Eye (tissue), 1 donor: ENCODE measurements around the gene STXBP4.

Source experiments
- DNase-seq: peaks from one replicate; pipeline ENCODE4 v3.0.0-alpha.2; 2015

The STXBP4 gene

GRCh38 chr17:55124730-55125360 lies 156.3 kb downstream of the STXBP4 start:
- no peak for DNase-seq

- no peak for DNase-seq
These were observed 165.0 kb downstream of the STXBP4 start for GRCh38 chr17:55133583-55133982.

- DNase-seq, result no peak
These were observed 166.1 kb downstream of the STXBP4 start for GRCh38 chr17:55134486-55135157.

- no peak for DNase-seq
These were observed 172.2 kb downstream of the STXBP4 start for GRCh38 chr17:55140809-55141208.

- DNase-seq, result no peak
These were observed 176.0 kb downstream of the STXBP4 start for GRCh38 chr17:55144518-55144917.

- DNase-seq, result no peak
These were observed 180.9 kb downstream of the STXBP4 start for GRCh38 chr17:55149485-55149884.

GRCh38 chr17:55152236-55152635 lies 183.7 kb downstream of the STXBP4 start:
- DNase-seq, result no peak

- DNase-seq, result no peak
These were observed 185.5 kb downstream of the STXBP4 start for GRCh38 chr17:55154101-55154500.

- DNase-seq, result peak; percentile 41
These were observed 187.4 kb downstream of the STXBP4 start for GRCh38 chr17:55155856-55156560.

GRCh38 chr17:55157165-55157564 lies 188.6 kb downstream of the STXBP4 start:
- DNase-seq, result peak; percentile 40

- DNase-seq, result no peak
These were observed 189.9 kb downstream of the STXBP4 start for GRCh38 chr17:55158439-55158838.

- no peak for DNase-seq
These were observed 190.7 kb downstream of the STXBP4 start for GRCh38 chr17:55159251-55159650.

- no peak for DNase-seq
These were observed 191.9 kb downstream of the STXBP4 start for GRCh38 chr17:55160501-55160900.

- DNase-seq, result peak; percentile 16
These were observed 193.5 kb downstream of the STXBP4 start for GRCh38 chr17:55161935-55162555.

GRCh38 chr17:55162556-55162946 lies 194.0 kb downstream of the STXBP4 start:
- DNase-seq, result no peak

- DNase-seq, result no peak
These were observed 194.8 kb downstream of the STXBP4 start for GRCh38 chr17:55163408-55163807.

- DNase-seq, result no peak
These were observed 197.9 kb downstream of the STXBP4 start for GRCh38 chr17:55166506-55166905.

GRCh38 chr17:55167024-55167725 lies 198.6 kb downstream of the STXBP4 start:
- DNase-seq, result no peak

- no peak for DNase-seq
These were observed 200.6 kb downstream of the STXBP4 start for GRCh38 chr17:55168958-55169687.

GRCh38 chr17:55171634-55172328 lies 203.2 kb downstream of the STXBP4 start:
- DNase-seq, result no peak

- DNase-seq, result no peak
These were observed 204.0 kb downstream of the STXBP4 start for GRCh38 chr17:55172612-55173011.

GRCh38 chr17:55174133-55174532 lies 205.6 kb downstream of the STXBP4 start:
- DNase-seq, result no peak
